Liver (tissue), 3 donors: ENCODE measurements around the gene NAT8L.

Experiments used
- GABPA ChIP-seq, 2 donors: IDR thresholded peaks in 1 of 2; conservative IDR thresholded peaks in 1 of 2; 2 replicates each; pipeline ENCODE4 v1.6.1; 2016; ENCODE audit warnings: antibody characterized with exemption in 2 of 2, mild to moderate bottlenecking in 1 of 2, moderate library complexity in 1 of 2
- JUND ChIP-seq, 2 donors: IDR thresholded peaks; 2 replicates each; pipeline ENCODE4 v1.6.1; 2016; ENCODE audit warnings: antibody characterized with exemption in 2 of 2
- RAD21 ChIP-seq, 2 donors: IDR thresholded peaks; 2 replicates each; pipeline ENCODE4 v1.6.1; 2016; ENCODE audit warnings: antibody characterized with exemption in 2 of 2, mild to moderate bottlenecking in 2 of 2
- SP1 ChIP-seq: IDR thresholded peaks from 2 replicates; pipeline ENCODE4 v1.6.1; 2018; ENCODE audit warnings: antibody characterized with exemption, mild to moderate bottlenecking
- TAF1 ChIP-seq: conservative IDR thresholded peaks from 2 replicates; pipeline ENCODE4 v1.6.1; 2016; ENCODE audit warnings: antibody characterized with exemption, mild to moderate bottlenecking
- TF ChIP-seq, protein P1 (sequence below): fragments of 150-350 bp; IDR thresholded peaks from 2 replicates; pipeline ENCODE4 v1.5.1; 2017; ENCODE audit warnings: improper control_type of control experiment, low read depth, low read length; ENCODE audit not compliant: missing input control
- TF ChIP-seq, protein P2 (sequence below): IDR thresholded peaks from 2 replicates; pipeline ENCODE4 v1.6.1; 2016; ENCODE audit warnings: antibody characterized with exemption
- TF ChIP-seq, protein P3 (sequence below): IDR thresholded peaks from 2 replicates; pipeline ENCODE4 v1.6.1; 2016; ENCODE audit warnings: antibody characterized with exemption, mild to moderate bottlenecking
- TF ChIP-seq, protein P4 (sequence below): IDR thresholded peaks from 2 replicates; pipeline ENCODE4 v1.6.1; 2016; ENCODE audit warnings: antibody characterized with exemption
- donor health status: healthy.
- donor health status: healthy.

DNA sequence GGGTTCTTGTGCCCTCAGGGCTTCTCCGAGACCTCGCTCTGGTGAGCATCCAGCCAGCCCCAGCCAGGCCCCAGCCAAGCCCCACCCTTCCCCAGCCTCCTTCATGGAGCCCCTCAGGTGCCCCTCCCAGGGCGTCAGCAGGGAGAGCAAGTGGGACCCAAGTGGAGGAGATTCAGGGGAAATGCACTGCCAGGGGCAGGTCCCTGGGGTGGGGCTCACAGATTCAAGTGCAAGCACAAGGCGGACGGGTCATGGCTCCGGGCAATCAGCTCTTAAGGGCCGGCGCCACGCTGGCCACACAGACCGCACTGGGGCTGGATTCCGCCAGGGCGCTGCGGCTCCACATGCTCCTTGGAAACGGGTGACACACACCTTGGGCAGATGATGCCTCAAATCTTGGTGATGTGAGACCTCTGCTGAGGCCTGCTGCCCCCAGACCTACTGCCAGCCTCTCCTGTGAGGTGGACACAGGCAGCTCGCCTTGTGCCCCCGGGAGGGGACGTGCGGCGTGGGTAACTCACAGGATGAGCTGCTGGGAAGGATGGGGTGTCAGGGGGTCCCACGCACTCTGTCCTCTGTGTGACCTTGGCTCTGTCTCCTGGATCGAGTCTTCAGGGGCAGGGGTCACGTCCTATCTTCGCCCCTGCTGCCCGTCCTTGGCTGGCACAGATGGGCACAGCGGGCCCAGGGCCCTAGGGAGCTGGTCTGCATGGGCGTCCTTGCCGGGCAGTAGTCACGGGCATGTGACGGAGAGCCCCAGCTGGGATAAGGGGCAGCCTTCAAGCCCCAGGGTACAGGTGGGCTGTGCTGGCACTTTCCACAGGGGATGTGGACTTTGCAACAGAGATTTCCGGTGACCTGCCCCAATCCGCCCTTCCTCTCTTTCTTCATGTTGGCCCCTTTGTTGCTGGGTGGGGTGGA is 17.1 kb downstream of the NAT8L start:
- TF ChIP-seq, protein P1, sequence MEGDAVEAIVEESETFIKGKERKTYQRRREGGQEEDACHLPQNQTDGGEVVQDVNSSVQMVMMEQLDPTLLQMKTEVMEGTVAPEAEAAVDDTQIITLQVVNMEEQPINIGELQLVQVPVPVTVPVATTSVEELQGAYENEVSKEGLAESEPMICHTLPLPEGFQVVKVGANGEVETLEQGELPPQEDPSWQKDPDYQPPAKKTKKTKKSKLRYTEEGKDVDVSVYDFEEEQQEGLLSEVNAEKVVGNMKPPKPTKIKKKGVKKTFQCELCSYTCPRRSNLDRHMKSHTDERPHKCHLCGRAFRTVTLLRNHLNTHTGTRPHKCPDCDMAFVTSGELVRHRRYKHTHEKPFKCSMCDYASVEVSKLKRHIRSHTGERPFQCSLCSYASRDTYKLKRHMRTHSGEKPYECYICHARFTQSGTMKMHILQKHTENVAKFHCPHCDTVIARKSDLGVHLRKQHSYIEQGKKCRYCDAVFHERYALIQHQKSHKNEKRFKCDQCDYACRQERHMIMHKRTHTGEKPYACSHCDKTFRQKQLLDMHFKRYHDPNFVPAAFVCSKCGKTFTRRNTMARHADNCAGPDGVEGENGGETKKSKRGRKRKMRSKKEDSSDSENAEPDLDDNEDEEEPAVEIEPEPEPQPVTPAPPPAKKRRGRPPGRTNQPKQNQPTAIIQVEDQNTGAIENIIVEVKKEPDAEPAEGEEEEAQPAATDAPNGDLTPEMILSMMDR = no peak
- TF ChIP-seq RAD21 (IDR thresholded peaks at IDR 0.05) = no peak
- TF ChIP-seq, protein P2, sequence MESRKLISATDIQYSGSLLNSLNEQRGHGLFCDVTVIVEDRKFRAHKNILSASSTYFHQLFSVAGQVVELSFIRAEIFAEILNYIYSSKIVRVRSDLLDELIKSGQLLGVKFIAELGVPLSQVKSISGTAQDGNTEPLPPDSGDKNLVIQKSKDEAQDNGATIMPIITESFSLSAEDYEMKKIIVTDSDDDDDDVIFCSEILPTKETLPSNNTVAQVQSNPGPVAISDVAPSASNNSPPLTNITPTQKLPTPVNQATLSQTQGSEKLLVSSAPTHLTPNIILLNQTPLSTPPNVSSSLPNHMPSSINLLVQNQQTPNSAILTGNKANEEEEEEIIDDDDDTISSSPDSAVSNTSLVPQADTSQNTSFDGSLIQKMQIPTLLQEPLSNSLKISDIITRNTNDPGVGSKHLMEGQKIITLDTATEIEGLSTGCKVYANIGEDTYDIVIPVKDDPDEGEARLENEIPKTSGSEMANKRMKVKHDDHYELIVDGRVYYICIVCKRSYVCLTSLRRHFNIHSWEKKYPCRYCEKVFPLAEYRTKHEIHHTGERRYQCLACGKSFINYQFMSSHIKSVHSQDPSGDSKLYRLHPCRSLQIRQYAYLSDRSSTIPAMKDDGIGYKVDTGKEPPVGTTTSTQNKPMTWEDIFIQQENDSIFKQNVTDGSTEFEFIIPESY = no peak
- TF ChIP-seq, protein P3, sequence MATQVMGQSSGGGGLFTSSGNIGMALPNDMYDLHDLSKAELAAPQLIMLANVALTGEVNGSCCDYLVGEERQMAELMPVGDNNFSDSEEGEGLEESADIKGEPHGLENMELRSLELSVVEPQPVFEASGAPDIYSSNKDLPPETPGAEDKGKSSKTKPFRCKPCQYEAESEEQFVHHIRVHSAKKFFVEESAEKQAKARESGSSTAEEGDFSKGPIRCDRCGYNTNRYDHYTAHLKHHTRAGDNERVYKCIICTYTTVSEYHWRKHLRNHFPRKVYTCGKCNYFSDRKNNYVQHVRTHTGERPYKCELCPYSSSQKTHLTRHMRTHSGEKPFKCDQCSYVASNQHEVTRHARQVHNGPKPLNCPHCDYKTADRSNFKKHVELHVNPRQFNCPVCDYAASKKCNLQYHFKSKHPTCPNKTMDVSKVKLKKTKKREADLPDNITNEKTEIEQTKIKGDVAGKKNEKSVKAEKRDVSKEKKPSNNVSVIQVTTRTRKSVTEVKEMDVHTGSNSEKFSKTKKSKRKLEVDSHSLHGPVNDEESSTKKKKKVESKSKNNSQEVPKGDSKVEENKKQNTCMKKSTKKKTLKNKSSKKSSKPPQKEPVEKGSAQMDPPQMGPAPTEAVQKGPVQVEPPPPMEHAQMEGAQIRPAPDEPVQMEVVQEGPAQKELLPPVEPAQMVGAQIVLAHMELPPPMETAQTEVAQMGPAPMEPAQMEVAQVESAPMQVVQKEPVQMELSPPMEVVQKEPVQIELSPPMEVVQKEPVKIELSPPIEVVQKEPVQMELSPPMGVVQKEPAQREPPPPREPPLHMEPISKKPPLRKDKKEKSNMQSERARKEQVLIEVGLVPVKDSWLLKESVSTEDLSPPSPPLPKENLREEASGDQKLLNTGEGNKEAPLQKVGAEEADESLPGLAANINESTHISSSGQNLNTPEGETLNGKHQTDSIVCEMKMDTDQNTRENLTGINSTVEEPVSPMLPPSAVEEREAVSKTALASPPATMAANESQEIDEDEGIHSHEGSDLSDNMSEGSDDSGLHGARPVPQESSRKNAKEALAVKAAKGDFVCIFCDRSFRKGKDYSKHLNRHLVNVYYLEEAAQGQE = no peak
- no peak for TF ChIP-seq JUND (IDR thresholded peaks at IDR 0.05)
- no peak for TF ChIP-seq SP1
- TF ChIP-seq, protein P4, sequence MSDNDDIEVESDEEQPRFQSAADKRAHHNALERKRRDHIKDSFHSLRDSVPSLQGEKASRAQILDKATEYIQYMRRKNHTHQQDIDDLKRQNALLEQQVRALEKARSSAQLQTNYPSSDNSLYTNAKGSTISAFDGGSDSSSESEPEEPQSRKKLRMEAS = no peak
- TF ChIP-seq GABPA (IDR thresholded peaks at IDR 0.05 in 1 of 2, conservative IDR thresholded peaks at IDR 0.05 in 1 of 2) = no peak
- TF ChIP-seq TAF1 = no peak
